ENCODE measurements around the gene CLSTN2. TPM values are rescaled to one million over a fixed set of nuclear protein-coding genes. Genes with fewer than 3 reads are reported as not detected.

Gene CLSTN2
- total RNA-seq, 1 donor from 2014 or later: 65.0 TPM

DNA sequence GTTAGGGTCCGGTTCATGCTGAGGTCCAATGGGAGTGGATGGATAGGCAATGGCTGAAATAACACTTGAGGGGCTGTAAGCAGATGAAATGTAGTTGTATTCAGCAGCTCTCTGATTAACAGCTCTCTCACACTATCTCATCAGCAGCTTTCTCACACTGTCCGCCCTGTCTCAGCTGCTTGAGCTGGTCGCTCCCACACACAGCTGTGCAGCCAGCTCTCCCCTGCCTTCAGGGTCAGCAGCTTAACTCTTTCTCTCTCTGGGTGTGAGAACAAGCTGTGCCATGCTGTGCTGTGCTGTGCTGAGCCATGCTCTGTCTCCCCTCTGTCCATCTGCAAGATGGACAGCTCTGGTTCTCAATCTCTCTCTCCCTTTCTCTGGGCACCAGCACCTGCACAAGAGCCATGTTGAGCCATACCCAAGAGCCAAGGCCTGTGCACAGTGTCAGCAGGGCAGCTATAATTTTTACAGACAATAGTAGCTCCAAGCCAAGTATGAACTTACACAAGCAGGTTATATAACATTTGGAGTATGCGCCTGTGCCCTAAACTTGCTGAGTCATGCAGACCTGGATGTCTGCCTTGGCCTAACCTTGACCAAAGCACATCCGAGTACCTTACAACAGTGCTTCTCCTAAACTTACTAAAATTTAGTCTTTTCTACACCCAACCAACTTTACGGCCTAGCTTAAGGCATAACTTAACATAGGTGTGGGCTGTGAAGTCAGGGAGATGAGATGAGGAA, 451.5 kb downstream of the CLSTN2 start:
- peaks cover 15% of the 10 kb centered on the region for H3K4me1 Mint-ChIP-seq (ENCODE audit: low read depth)
- TF ChIP-seq, protein P1, sequence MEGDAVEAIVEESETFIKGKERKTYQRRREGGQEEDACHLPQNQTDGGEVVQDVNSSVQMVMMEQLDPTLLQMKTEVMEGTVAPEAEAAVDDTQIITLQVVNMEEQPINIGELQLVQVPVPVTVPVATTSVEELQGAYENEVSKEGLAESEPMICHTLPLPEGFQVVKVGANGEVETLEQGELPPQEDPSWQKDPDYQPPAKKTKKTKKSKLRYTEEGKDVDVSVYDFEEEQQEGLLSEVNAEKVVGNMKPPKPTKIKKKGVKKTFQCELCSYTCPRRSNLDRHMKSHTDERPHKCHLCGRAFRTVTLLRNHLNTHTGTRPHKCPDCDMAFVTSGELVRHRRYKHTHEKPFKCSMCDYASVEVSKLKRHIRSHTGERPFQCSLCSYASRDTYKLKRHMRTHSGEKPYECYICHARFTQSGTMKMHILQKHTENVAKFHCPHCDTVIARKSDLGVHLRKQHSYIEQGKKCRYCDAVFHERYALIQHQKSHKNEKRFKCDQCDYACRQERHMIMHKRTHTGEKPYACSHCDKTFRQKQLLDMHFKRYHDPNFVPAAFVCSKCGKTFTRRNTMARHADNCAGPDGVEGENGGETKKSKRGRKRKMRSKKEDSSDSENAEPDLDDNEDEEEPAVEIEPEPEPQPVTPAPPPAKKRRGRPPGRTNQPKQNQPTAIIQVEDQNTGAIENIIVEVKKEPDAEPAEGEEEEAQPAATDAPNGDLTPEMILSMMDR (IDR thresholded peaks at IDR 0.05): no peak
- peaks cover 10% of the 10 kb centered on the region for H3K9me3 Mint-ChIP-seq (ENCODE audit: low read depth)
- H3K27me3 Mint-ChIP-seq (ENCODE audit: low read depth): no peaks in the 10 kb centered on the region
- H3K36me3 Mint-ChIP-seq (ENCODE audit: low read depth): no peaks in the 10 kb centered on the region
- no peak overlapping the region for H3K27ac Mint-ChIP-seq (ENCODE audit: unreplicated experiment)
- no peak overlapping the region for H3K4me3 Mint-ChIP-seq (ENCODE audit: unreplicated experiment)
- no peak for DNase-seq (ENCODE audit: low spot score)

DNA sequence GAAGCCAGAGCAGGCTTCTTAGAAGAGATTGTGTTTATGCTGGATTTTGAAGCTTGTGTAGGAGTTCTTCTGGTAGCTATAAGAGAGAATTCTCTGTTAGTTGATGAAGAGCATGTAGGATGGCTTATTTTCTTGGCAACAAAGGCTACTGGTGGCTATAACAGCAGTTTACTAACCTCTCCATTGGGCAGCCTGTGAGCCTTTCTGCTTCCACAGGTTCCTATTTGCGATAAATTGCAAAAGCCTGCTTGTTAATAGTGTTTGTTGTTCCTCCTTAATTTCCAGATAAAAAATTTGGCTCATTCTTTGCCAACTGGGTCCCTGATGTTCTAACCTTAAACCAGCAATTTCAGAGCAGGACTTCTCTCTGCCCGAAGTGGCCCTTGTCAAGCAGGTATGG, 452.3 kb downstream of the CLSTN2 start:
- H3K27ac Mint-ChIP-seq (ENCODE audit: unreplicated experiment): no peak overlapping the region
- H3K9me3 Mint-ChIP-seq (ENCODE audit: low read depth): peaks cover 10% of the 10 kb centered on the region
- peaks cover 15% of the 10 kb centered on the region for H3K4me1 Mint-ChIP-seq (ENCODE audit: low read depth)
- H3K4me3 Mint-ChIP-seq (ENCODE audit: unreplicated experiment): no peak overlapping the region
- H3K27me3 Mint-ChIP-seq (ENCODE audit: low read depth): no peaks in the 10 kb centered on the region
- TF ChIP-seq, protein P1 (IDR thresholded peaks at IDR 0.05): no peak
- no peaks in the 10 kb centered on the region for H3K36me3 Mint-ChIP-seq (ENCODE audit: low read depth)
- DNase-seq (ENCODE audit: low spot score): no peak

DNA sequence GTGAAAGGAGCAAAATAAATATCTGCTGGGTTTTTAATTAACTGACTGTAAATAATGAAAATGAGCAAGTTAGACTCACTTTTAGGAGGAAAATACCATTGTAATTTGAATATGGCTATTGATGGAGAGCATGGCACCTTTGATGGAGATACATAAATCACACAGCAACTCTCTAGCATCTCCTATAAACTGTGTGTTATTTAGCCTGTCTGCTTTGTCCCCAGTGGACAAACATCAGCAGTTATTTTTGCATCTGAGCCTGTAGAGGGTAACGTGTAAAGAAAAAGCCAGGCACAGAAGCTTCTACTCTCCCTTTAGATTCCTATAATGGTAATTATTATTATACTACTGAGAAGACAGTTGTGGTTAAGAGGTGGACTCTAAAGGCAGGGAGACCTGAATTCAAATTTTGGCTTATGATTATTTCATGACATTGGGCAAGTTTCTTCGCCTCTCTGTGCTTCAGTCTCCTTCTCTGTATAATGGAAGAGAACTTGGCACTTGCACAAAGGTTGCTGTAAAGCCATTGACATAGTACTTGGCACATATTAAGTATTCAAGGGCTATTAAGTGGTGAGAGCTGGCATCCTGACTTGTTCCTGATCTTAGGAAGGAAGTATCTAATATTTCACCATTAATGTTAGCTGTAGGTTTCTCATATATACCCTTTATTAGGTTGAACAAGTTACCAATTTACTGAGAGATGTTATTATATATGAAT, 453.4 kb downstream of the CLSTN2 start:
- Mint-ChIP-seq H3K36me3 (ENCODE audit: low read depth) (no peaks in the 10 kb centered on the region), H3K9me3 (ENCODE audit: low read depth) (peaks cover 10% of the 10 kb centered on the region), H3K27ac (ENCODE audit: unreplicated experiment) (no peak overlapping the region), H3K4me1 (ENCODE audit: low read depth) (peaks cover 15% of the 10 kb centered on the region), H3K27me3 (ENCODE audit: low read depth) (no peaks in the 10 kb centered on the region), H3K4me3 (ENCODE audit: unreplicated experiment) (no peak overlapping the region)
- TF ChIP-seq, protein P1 (IDR thresholded peaks at IDR 0.05): no peak
- no peak for DNase-seq (ENCODE audit: low spot score)

DNA sequence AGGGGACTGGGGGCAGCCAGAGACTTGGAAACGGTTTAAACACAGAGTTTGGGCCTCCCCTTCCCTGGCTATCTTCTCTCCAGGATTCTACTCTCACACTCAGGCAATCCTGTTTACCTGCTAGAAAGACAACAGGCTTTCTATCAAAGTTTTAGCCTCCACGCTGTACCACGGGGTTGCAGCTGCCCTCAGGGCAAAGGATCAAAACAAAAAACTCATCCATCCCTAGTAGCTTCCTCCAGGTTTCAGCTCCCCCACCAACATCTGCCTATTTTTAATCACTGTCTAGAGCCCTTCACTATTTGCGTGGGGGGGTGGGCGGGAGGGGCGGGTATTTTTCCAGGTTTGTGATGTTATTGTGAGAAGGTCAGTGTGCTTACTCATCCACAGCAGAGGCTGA, 456.1 kb downstream of the CLSTN2 start:
- Mint-ChIP-seq H3K4me3 (ENCODE audit: unreplicated experiment) (no peak overlapping the region), H3K9me3 (ENCODE audit: low read depth) (peaks cover 10% of the 10 kb centered on the region), H3K27me3 (ENCODE audit: low read depth) (no peaks in the 10 kb centered on the region), H3K36me3 (ENCODE audit: low read depth) (no peaks in the 10 kb centered on the region), H3K27ac (ENCODE audit: unreplicated experiment) (no peak overlapping the region), H3K4me1 (ENCODE audit: low read depth) (peaks cover 24% of the 10 kb centered on the region)
- TF ChIP-seq, protein P1 (IDR thresholded peaks at IDR 0.05): no peak
- no peak for DNase-seq (ENCODE audit: low spot score)

DNA sequence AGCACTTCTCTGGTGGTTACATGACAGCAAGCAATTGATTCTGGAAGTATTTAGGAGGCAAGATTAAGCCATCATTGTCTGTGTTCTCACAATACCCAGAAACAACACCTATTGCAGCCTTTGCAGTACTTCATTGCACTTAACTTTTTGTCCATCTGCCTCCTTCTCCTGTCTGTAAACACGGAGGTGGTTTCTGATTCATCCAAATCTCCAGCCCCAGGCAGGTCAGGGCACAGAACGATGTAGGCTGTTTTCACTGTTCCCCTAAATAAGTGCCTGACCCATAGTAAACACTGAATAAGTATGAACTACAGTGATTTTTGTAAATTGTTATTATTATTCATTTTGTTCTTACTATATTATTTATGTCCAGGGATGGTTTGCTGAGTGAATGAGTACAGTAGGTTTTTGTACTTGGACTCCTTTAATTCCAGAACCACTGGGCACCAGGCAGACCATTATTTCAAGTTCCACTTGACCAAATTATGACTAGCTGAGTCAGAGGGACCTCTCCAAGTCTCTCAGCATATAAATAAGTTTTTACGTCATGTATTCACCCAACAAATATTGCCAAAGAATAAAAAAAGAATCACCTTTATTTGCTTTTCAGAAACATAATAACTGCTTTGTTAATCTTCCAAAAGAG, 459.6 kb downstream of the CLSTN2 start:
- H3K9me3 Mint-ChIP-seq (ENCODE audit: low read depth): peaks cover 4% of the 10 kb centered on the region
- H3K27me3 Mint-ChIP-seq (ENCODE audit: low read depth): no peaks in the 10 kb centered on the region
- no peak overlapping the region for H3K4me3 Mint-ChIP-seq (ENCODE audit: unreplicated experiment)
- no peak for DNase-seq (ENCODE audit: low spot score)
- peaks cover 18% of the 10 kb centered on the region for H3K4me1 Mint-ChIP-seq (ENCODE audit: low read depth)
- TF ChIP-seq, protein P1 (IDR thresholded peaks at IDR 0.05): no peak
- H3K27ac Mint-ChIP-seq (ENCODE audit: unreplicated experiment): no peak overlapping the region
- H3K36me3 Mint-ChIP-seq (ENCODE audit: low read depth): no peaks in the 10 kb centered on the region
